CD8-positive, alpha-beta memory T cell (primary cell): ENCODE results near the gene BCAR1. TPM values are rescaled to one million over a fixed set of nuclear protein-coding genes. Genes with fewer than 3 reads are reported as not detected.

Experiments used
- CTCF ChIA-PET: fragments of 350-600 bp; sonication (Branson Sonifier 250); formaldehyde crosslinking; loops from one replicate; lab custom pipeline; 2021; ENCODE audit warnings: antibody characterized with exemption; lab: Charles Lee
- POLR2A ChIA-PET: fragments of 350-600 bp; sonication (Branson Sonifier 250); formaldehyde crosslinking; loops from one replicate; lab custom pipeline; 2021; ENCODE audit warnings: antibody characterized with exemption; lab: Charles Lee
- DNase-seq, 5 donors: peaks; one replicate each; pipeline versions ENCODE4 v3.0.0 to v3.0.0-alpha.2; 2020 to 2022; ENCODE audit warnings: mixed read lengths in 1 of 5
- H3K27ac ChIP-seq: one replicate; pipeline ENCODE4 v1.7.0; 2013; ENCODE audit warnings: low read depth, mild to moderate bottlenecking, low read length, moderate library complexity
- H3K27me3 ChIP-seq: 2 replicates; pipeline ENCODE4 v1.7.0; 2013; ENCODE audit warnings: low read length, mild to moderate bottlenecking; ENCODE audit not compliant: insufficient read depth, poor library complexity, severe bottlenecking
- H3K36me3 ChIP-seq: 2 replicates; pipeline ENCODE4 v1.7.0; 2013; ENCODE audit warnings: mild to moderate bottlenecking, low read length, moderate library complexity; ENCODE audit not compliant: insufficient read depth
- H3K4me1 ChIP-seq: 2 replicates; pipeline ENCODE4 v1.7.0; 2013; ENCODE audit warnings: mild to moderate bottlenecking, low read length, moderate library complexity; ENCODE audit not compliant: insufficient read depth
- H3K4me3 ChIP-seq: 2 replicates; pipeline ENCODE4 v1.7.0; 2013; ENCODE audit warnings: mild to moderate bottlenecking, low read length
- H3K9me3 ChIP-seq: 2 replicates; pipeline ENCODE4 v1.7.0; 2013; ENCODE audit warnings: mild to moderate bottlenecking, low read length
- H3K27ac Mint-ChIP-seq, 8 donors: one replicate each; pipeline ENCODE4 v1.8.0; 2020 to 2021; ENCODE audit warnings: mixed read lengths in 8 of 8, mild to moderate bottlenecking in 6 of 8, inconsistent platforms in 3 of 8, moderate library complexity in 3 of 8
- H3K27me3 Mint-ChIP-seq, 2 donors: one replicate each; pipeline ENCODE4 v1.8.0; 2020 to 2021; ENCODE audit warnings: mixed read lengths in 2 of 2, mild to moderate bottlenecking in 1 of 2, moderate library complexity in 1 of 2
- H3K36me3 Mint-ChIP-seq, 3 donors: one replicate each; pipeline ENCODE4 v1.8.0; 2020 to 2021; ENCODE audit warnings: mixed read lengths in 3 of 3, inconsistent platforms in 1 of 3, mild to moderate bottlenecking in 1 of 3
- H3K4me1 Mint-ChIP-seq, 3 donors: one replicate each; pipeline ENCODE4 v1.8.0; 2020 to 2021; ENCODE audit warnings: mixed read lengths in 3 of 3, inconsistent platforms in 1 of 3, mild to moderate bottlenecking in 1 of 3
- H3K4me3 Mint-ChIP-seq, 7 donors: one replicate each; pipeline ENCODE4 v1.8.0; 2020 to 2021; ENCODE audit warnings: mixed read lengths in 7 of 7, mild to moderate bottlenecking in 6 of 7, moderate library complexity in 4 of 7, inconsistent platforms in 2 of 7
- H3K9me3 Mint-ChIP-seq, 5 donors: one replicate each; pipeline ENCODE4 v1.8.0; 2020 to 2022; ENCODE audit warnings: mixed read lengths in 5 of 5, mild to moderate bottlenecking in 3 of 5, moderate library complexity in 2 of 5, inconsistent platforms in 1 of 5
- polyA plus RNA-seq: library from polyadenylated mRNA; unstranded; fragments of 300-500 nt; fragmentation: Illumina TruSeq; gene quantifications from one replicate; pipeline ENCODE4 v1.2.3, GENCODE V29; 2021
- total RNA-seq, 2 experiments: library from RNA; stranded (reverse); gene quantifications; one replicate each; pipeline ENCODE4 v1.2.3, GENCODE V29; 2021

BCAR1 gene
- total and polyA plus RNA-seq, 3 experiments from 2014 or later, result 0.88 to 0.95 TPM; not detected in 1

DNA sequence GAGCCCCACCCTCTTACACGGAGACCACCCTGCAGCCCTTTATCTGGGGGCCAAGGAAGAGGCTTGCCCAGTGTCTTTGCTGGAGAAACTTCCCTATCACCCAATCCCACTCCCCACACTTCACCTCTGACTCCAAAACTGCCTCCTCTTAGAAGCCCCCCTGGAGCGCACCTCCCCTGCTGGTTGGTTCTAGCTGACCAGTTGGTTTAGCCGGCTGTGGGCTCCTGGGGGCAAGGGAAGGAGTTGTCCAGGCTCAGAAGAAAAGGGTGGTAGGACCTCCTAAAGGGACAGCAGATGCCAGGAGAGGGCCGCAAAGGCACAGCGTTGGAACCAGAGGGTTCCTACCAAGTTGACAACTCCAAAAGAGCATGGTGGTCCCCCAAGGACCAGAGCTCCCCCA, 2.0 kb downstream of the BCAR1 start:
- ChIA-PET CTCF (no interaction called here), POLR2A (no interaction called here)
- Histone ChIP-seq H3K4me3 (no peak overlapping the region), H3K36me3 (no peaks in the 10 kb centered on the region), H3K27ac (no peak overlapping the region), H3K4me1 (no peaks in the 10 kb centered on the region), H3K9me3 (no peaks in the 10 kb centered on the region), H3K27me3 (peaks cover 25% of the 10 kb centered on the region)
- Mint-ChIP-seq H3K4me3 (peak overlapping the region in 1 of 7 donors; percentile 26), H3K4me1 (peaks cover 0 to 19% (median 7%) of the 10 kb centered on the region in 3 donors), H3K27me3 (peaks cover 26 to 38% of the 10 kb centered on the region in 2 donors), H3K36me3 (no peaks in the 10 kb centered on the region), H3K9me3 (no peaks in the 10 kb centered on the region), H3K27ac (no peak overlapping the region)
- DNase-seq, result no peak

DNA sequence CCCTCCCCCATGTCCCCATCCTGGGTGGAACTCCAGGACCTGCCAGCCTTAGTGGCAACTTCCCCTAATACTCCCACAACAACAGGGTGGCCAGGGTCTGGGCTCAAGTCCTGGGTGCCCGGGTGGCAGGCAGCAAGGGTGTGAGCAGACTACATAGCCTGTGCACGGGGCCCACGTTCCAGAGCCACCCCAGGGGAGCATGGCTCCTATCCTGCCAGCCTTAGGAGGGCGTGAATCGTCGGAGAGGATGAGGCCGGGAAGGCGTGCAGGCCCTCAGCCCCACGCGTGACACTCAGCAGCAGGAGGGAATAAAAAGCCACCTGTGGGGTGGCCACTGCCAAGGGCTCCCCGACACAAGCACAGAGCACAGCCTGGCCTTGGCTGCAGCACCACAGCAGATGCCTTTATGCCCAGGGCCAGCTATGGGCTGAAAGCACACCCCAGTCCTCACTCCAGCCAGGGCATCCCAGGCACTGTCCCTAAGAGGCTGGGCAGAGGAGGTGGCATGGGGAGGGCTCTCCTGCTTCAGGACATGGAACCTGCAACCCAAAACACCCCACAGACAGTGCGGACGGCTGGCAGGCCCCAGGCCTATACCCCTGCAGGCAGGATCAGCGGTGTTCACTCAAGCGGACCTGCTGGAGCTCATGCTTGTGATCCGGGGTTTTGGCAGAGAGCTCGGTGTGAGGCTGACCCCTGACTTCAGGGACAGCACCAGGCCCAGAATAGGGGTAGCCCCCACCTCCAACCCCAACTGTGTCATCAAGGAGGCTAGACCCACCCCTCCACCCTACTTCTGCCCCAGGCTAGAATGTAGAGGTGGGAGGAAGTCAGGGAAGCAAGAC, 2.7 kb downstream of the BCAR1 start:
- H3K27me3 ChIP-seq, result peaks cover 21% of the 10 kb centered on the region
- no peaks in the 10 kb centered on the region for H3K9me3 Mint-ChIP-seq
- CTCF ChIA-PET, result interaction anchor here (1.1 kb wide), 1 partner anchor 50 kb away, joined by 3 read pairs; no protein-coding TSS in a partner anchor
- no peak for DNase-seq
- H3K4me1 Mint-ChIP-seq, result peaks cover 0 to 19% (median 7%) of the 10 kb centered on the region in 3 donors
- peaks cover 23 to 34% of the 10 kb centered on the region in 2 donors for H3K27me3 Mint-ChIP-seq
- H3K36me3 Mint-ChIP-seq, result no peaks in the 10 kb centered on the region
- no peak overlapping the region for H3K4me3 ChIP-seq
- H3K4me1 ChIP-seq, result no peaks in the 10 kb centered on the region
- no peak overlapping the region for H3K27ac ChIP-seq
- peak overlapping the region in 1 of 7 donors; percentile 34 for H3K4me3 Mint-ChIP-seq
- H3K36me3 ChIP-seq, result no peaks in the 10 kb centered on the region
- POLR2A ChIA-PET, result no interaction called here
- no peaks in the 10 kb centered on the region for H3K9me3 ChIP-seq
- H3K27ac Mint-ChIP-seq, result no peak overlapping the region

DNA sequence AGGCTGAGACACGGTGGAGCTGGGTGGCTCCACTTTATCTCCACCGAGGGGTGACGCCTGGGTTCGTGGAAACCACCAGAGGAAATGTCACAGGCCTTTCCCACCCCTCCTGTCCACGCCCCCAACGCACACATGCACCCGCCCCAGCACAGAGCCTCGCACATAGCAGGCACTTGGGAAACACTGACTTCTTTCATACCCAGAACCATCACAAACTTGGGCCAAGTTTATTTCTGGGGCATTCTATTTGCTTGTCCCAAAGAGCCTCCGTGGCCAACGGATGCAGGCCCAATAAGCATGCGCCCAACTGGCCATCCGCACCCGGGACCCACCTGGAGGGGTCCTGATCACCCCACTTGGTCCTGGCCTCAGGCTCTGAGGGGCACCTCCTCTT, 3.3 kb downstream of the BCAR1 start:
- no peak overlapping the region for H3K4me3 ChIP-seq
- H3K36me3 ChIP-seq, result no peaks in the 10 kb centered on the region
- ChIA-PET CTCF (interaction anchor here (0.8 to 1.1 kb wide), 2 partner anchors 11 to 49 kb away, joined by 3 read pairs; no protein-coding TSS in a partner anchor), POLR2A (no interaction called here)
- peaks cover 0 to 23% (median 7%) of the 10 kb centered on the region in 3 donors for H3K4me1 Mint-ChIP-seq
- H3K36me3 Mint-ChIP-seq, result no peaks in the 10 kb centered on the region
- no peaks in the 10 kb centered on the region for H3K9me3 ChIP-seq
- no peak for DNase-seq
- no peaks in the 10 kb centered on the region for H3K9me3 Mint-ChIP-seq
- peaks cover 20% of the 10 kb centered on the region for H3K27me3 ChIP-seq
- H3K27ac ChIP-seq, result no peak overlapping the region
- H3K27ac Mint-ChIP-seq, result peak overlapping the region in 1 of 8 donors; percentile 57
- peaks cover 21 to 28% of the 10 kb centered on the region in 2 donors for H3K27me3 Mint-ChIP-seq
- H3K4me3 Mint-ChIP-seq, result no peak overlapping the region
- no peaks in the 10 kb centered on the region for H3K4me1 ChIP-seq

DNA sequence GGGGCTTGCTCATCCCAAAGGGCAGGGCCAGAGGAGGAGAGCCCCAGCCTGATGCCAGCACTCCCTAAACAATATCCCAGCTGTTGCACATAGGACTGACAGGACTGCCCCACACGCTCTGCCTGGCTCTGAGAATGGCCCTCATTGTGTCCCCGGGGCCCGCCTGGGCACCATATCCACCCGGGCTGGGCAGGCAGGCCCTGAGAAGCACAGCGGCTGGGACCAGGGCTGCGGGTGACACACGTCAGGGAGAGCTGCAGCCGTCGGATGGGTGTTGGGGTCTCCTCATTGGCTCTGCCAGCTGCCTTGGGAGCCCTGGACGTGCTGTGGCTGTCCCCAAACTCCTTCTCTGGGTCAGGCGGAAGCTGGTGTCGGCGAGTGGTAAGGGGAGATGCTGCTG, 4.2 kb downstream of the BCAR1 start:
- ChIA-PET POLR2A (no interaction called here), CTCF (interaction anchor here (0.8 to 1.1 kb wide), 3 partner anchors 10 to 48 kb away, joined by 3 read pairs; no protein-coding TSS in a partner anchor)
- no peak overlapping the region for H3K27ac ChIP-seq
- H3K27ac Mint-ChIP-seq, result no peak overlapping the region
- H3K4me3 ChIP-seq, result no peak overlapping the region
- peaks cover 11% of the 10 kb centered on the region for H3K27me3 ChIP-seq
- no peaks in the 10 kb centered on the region for H3K9me3 ChIP-seq
- no peaks in the 10 kb centered on the region for H3K36me3 Mint-ChIP-seq
- H3K4me3 Mint-ChIP-seq, result no peak overlapping the region
- peaks cover 21 to 23% of the 10 kb centered on the region in 2 donors for H3K27me3 Mint-ChIP-seq
- H3K4me1 ChIP-seq, result no peaks in the 10 kb centered on the region
- H3K4me1 Mint-ChIP-seq, result peaks cover 0 to 23% (median 7%) of the 10 kb centered on the region in 3 donors
- no peak for DNase-seq
- no peaks in the 10 kb centered on the region for H3K36me3 ChIP-seq
- H3K9me3 Mint-ChIP-seq, result no peaks in the 10 kb centered on the region

DNA sequence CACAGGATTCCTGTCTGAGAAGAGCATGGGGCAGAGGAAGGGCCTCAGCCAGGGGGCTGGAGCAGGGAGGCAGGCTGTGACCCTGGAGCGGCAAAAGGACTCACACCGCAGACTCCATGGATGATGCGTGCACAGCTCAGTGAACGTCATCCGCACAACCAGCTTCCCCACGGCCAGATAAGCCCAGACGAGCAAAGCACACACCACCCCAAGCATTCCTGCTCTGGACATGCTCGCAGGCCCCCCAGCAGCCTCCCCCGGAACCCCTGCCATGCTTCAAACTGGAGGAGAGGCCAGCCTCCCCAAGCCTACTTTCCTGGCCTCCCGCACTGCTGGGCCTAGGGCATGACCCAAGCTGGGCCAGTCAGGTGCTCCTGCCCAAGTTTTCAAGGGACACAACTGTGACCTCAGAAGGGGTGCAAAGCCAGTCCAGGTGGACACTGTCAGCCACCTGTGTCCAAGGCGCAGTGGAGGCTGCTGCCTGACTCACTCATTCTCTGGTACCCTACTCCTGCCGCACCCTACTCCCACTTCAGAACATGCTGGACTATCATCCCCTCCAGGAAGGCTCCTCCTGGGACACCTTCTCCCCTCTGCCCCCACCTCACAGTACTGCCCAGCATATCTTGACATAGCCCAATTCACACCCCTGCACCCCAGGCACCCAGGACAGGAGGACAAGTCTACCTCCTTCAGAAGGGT, 4.8 kb downstream of the BCAR1 start:
- no peak for DNase-seq
- H3K27ac Mint-ChIP-seq, result no peak overlapping the region
- H3K36me3 ChIP-seq, result no peaks in the 10 kb centered on the region
- ChIA-PET POLR2A (no interaction called here), CTCF (interaction anchor here (0.9 kb wide), 1 partner anchor 12 kb away, joined by 3 read pairs; no protein-coding TSS in a partner anchor)
- no peaks in the 10 kb centered on the region for H3K4me1 ChIP-seq
- H3K9me3 ChIP-seq, result no peaks in the 10 kb centered on the region
- H3K27me3 Mint-ChIP-seq, result peaks cover 15 to 18% of the 10 kb centered on the region in 2 donors
- peaks cover 0 to 17% (median 2%) of the 10 kb centered on the region in 3 donors for H3K4me1 Mint-ChIP-seq
- no peak overlapping the region for H3K4me3 ChIP-seq
- H3K36me3 Mint-ChIP-seq, result no peaks in the 10 kb centered on the region
- no peaks in the 10 kb centered on the region for H3K9me3 Mint-ChIP-seq
- peaks cover 5% of the 10 kb centered on the region for H3K27me3 ChIP-seq
- H3K4me3 Mint-ChIP-seq, result no peak overlapping the region
- no peak overlapping the region for H3K27ac ChIP-seq

DNA sequence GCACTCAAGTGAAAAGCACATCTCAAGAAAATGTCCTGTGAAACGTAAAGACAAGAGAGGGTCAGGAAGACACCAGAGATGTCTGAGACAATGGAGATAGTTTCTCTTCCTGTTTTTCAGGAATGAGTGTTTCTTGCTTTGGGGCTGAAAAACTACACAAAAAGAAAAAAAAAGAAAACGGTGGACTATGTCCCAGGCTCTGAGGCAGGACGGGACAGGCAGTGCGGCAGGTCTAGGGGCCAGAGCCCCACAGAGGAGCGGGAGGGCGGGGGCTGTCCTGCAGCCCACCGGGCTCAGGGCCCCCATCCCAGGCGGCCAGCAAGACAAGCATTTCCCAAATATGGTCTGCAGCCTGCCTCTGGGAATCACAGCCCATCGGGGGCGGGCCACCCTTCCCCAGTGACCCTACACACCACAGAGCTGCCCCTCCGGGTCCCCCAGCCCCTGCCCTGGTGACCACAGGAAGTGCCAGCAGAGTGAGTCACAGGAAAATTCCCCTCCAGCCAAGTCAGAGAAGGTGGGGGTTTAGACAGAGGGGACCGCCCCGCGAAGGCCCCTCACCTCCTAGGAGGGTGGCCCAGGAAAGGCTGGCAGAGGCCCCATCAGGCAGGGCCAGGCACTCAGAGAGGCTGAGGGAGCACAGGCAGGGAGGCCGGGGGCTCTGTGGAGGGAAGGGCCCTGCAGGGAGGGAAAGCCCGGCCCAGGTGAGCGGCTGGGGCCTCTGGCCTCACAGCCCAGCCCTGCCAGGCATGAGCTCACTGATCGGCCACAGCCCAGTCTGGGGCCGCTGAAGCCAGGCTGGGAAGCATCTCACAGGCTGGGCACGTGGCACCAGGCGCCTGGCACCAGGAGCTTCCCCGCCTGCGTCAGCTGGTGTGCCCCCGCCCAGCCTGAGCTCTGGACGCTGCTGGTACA, 6.3 kb downstream of the BCAR1 start:
- H3K9me3 ChIP-seq, result no peaks in the 10 kb centered on the region
- DNase-seq, result no peak
- H3K36me3 Mint-ChIP-seq, result no peaks in the 10 kb centered on the region
- H3K9me3 Mint-ChIP-seq, result no peaks in the 10 kb centered on the region
- CTCF ChIA-PET, result no interaction called here
- H3K27ac Mint-ChIP-seq, result no peak overlapping the region
- no peaks in the 10 kb centered on the region for H3K36me3 ChIP-seq
- H3K27ac ChIP-seq, result no peak overlapping the region
- peaks cover 0 to 11% (median 0%) of the 10 kb centered on the region in 3 donors for H3K4me1 Mint-ChIP-seq
- no peaks in the 10 kb centered on the region for H3K4me1 ChIP-seq
- H3K27me3 Mint-ChIP-seq, result peaks cover 10 to 13% of the 10 kb centered on the region in 2 donors
- H3K27me3 ChIP-seq, result no peaks in the 10 kb centered on the region
- H3K4me3 ChIP-seq, result no peak overlapping the region
- H3K4me3 Mint-ChIP-seq, result no peak overlapping the region
- POLR2A ChIA-PET, result interaction anchor here (0.6 kb wide), 1 partner anchor 60 kb away, joined by 3 read pairs; no protein-coding TSS in a partner anchor

DNA sequence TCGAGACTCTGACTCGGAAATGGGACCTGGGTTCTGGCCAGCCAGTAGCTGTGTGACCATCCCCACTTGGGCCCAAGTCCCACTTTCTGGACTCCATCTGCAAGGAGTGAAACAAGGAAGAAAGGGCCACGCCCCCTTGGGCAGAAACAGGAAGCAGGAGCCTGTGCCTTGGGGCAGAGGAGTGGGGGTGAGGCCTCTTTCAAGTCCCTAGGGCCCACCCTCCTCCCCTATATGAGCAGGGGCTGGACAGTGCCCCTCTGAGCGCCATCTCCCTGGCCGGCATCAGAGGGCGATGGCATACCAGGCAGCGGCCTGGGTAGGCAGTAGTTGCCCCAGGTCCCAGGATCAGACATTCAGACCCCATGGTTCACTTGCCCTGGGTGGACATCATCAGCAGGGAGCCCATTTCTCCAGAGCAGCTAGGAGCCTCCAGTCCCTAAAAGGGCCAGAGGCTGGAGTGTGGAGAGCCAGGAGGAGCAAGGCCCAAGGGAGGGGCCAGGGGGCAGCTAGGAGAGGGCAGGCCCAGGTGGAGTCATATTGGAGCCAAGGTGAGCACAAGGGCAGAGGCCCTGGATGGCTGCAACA, 7.1 kb downstream of the BCAR1 start:
- no peaks in the 10 kb centered on the region for H3K36me3 Mint-ChIP-seq

More for the DNA sequence above, 7.1 kb downstream of the BCAR1 start:
- Histone ChIP-seq H3K4me3 (no peak overlapping the region), H3K9me3 (no peaks in the 10 kb centered on the region), H3K36me3 (no peaks in the 10 kb centered on the region), H3K4me1 (no peaks in the 10 kb centered on the region), H3K27me3 (no peaks in the 10 kb centered on the region), H3K27ac (no peak overlapping the region)
- no peak overlapping the region for H3K27ac Mint-ChIP-seq
- DNase-seq, result no peak
- H3K9me3 Mint-ChIP-seq, result no peaks in the 10 kb centered on the region
- H3K27me3 Mint-ChIP-seq, result peaks cover 7 to 9% of the 10 kb centered on the region in 2 donors
- H3K4me3 Mint-ChIP-seq, result no peak overlapping the region
- ChIA-PET POLR2A (no interaction called here), CTCF (no interaction called here)
- H3K4me1 Mint-ChIP-seq, result peaks cover 0 to 7% (median 0%) of the 10 kb centered on the region in 3 donors
